Right renal pelvis (tissue), 4 donors: Measurements from ENCODE around the gene MINDY4. TPM values are rescaled to one million over a fixed set of nuclear protein-coding genes. Genes with fewer than 3 reads are reported as not detected.

ENCODE experiments used
- DNase-seq, 4 donors: peaks; one replicate each; pipeline ENCODE4 v3.0.0-alpha.2; 2013; ENCODE audit warnings: low read depth in 4 of 4, low spot score in 3 of 4, missing footprints in 1 of 4
- polyA plus RNA-seq, 4 donors: library from polyadenylated mRNA; unstranded; fragments of 120-200 nt; gene quantifications; one replicate each; pipeline ENCODE4 v1.2.1, GENCODE V29; 2013; ENCODE audit not compliant: insufficient read length in 4 of 4

Gene MINDY4
- polyA plus RNA-seq, 4 donors, result 10.8 to 12.2 (median 11.1) TPM

GRCh38 chr7:30910411-30911073 is 139.3 kb downstream of the MINDY4 start:
- no peak for DNase-seq

GRCh38 chr7:30911133-30911532 is 139.9 kb downstream of the MINDY4 start:
- DNase-seq, result no peak

DNA sequence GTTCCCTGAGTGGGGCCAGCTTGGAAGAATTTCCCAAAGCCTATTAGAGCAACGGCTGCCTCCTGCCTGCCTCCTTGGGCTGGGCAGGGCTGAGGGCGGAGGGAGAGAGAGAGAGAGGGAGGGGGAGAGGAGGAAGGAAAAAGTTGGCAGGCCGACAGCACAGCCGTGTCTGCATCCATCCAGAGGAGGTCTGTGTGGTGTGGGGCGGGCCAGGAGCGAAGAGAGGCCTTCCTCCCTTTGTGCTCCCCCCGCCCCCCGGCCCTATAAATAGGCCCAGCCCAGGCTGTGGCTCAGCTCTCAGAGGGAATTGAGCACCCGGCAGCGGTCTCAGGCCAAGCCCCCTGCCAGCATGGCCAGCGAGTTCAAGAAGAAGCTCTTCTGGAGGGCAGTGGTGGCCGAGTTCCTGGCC is 140.3 kb downstream of the MINDY4 start, which contains the start of gene AQP1:
Gene AQP1, plus strand, starts transcription at position 293 of the 409 bp plus-strand sequence. Its CDS starts 57 bp downstream, at position 350.
- DNase-seq, result peak in 2 of 4 donors; percentile 50 to 60

DNA sequence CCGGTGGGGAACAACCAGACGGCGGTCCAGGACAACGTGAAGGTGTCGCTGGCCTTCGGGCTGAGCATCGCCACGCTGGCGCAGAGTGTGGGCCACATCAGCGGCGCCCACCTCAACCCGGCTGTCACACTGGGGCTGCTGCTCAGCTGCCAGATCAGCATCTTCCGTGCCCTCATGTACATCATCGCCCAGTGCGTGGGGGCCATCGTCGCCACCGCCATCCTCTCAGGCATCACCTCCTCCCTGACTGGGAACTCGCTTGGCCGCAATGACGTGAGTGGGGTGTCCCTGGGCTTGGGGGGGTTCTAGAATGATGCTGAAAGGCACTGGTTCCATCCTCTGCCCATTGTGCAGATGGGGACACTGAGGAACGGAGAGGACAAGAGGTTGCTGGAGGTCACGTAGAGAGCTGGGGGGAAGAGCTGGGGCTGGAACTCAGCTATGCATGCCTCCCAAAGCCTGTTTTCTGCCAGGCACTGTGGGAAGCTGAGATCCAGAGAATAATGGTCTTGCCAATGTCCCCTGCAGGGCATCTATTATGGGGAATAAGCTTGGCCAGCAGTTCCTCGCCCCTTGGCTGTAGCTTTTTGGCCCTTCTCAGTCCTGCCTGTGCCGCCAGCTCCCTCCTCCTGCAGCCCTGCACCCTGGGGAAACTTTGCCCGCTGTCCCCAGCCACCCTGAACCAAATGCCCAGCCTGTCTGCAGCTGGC is 141.0 kb downstream of the MINDY4 start:
- no peak for DNase-seq

DNA sequence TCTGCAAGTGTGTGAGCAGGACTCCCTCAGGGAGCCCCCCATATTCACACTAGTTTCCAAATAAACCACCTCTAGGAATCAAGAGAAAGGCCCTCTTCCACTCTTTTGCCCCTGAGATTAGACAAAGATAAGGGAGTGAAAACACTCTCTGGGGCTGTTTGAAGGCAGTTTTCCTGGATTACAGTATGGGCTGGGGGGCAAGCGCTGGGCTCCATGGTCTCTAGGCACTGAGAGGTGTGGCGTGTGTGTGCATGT is 141.4 kb downstream of the MINDY4 start:
- DNase-seq, result no peak

- DNase-seq, result no peak
These were observed 142.0 kb downstream of the MINDY4 start for GRCh38 chr7:30912986-30913811.

GRCh38 chr7:30913821-30914515 is 142.8 kb downstream of the MINDY4 start:
- no peak for DNase-seq

DNA sequence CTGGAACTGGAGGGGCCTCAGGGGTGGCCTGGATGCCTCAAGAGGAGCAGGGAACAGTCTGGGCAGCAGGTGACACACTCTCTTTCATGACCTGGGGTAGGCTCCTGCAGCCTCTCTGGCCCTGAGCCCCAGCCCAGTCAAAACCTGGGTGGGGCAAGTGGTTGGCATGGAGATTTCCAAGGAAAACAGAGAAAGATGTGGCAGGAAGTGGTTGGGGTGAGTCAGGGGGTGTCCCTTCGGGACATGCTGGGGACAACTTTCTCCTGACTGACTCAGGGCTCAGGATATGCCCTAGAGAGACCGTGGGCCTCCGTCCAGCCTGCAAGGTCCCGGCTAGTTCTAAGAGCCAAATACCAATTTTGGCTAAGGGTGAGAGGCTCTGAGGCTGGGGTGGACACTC is 143.4 kb downstream of the MINDY4 start:
- DNase-seq, result no peak

- no peak for DNase-seq
These were observed 143.9 kb downstream of the MINDY4 start for GRCh38 chr7:30915005-30915601.

DNA sequence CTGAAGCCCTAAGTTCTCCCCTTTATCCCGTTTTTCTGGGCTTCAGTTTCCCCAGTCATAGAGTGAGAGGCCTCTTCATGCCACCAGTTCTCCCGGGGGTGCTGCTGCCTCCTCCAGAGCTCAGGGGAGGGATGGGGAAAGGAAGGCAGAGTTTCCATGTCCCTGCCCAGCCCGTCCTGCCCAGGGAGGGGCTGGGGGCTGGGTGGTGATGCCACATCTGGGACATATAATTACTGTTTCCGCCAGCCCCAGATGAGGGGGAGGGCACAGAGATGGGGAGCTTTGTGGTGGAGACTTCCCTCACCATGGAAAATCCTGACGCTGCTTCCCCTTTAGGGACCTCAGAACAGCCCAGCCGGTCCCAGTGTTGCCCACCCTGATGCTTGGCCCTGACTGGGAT is 144.5 kb downstream of the MINDY4 start:
- DNase-seq, result no peak

DNA sequence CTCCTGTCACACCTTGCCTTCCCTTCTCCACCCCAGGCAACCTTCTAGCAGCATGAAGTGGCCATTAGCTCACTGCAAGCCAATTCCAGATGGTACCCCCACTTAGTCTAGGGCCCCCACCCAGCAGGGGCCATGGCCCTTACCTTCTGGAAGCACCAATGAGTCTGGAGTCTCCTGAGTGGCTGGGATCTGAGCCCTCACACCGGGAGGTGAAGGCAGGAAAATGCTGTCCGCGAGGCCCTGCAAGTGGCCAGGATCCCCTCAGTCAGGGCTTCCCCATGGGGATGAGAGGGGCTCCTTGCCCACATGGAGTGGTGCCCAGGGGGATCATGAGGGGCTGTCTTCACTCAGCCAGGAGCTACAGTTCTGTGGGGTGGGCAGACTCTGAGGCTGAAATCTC is 145.0 kb downstream of the MINDY4 start:
- DNase-seq, result no peak

- DNase-seq, result no peak
These were observed 145.6 kb downstream of the MINDY4 start for GRCh38 chr7:30916767-30917166.

DNA sequence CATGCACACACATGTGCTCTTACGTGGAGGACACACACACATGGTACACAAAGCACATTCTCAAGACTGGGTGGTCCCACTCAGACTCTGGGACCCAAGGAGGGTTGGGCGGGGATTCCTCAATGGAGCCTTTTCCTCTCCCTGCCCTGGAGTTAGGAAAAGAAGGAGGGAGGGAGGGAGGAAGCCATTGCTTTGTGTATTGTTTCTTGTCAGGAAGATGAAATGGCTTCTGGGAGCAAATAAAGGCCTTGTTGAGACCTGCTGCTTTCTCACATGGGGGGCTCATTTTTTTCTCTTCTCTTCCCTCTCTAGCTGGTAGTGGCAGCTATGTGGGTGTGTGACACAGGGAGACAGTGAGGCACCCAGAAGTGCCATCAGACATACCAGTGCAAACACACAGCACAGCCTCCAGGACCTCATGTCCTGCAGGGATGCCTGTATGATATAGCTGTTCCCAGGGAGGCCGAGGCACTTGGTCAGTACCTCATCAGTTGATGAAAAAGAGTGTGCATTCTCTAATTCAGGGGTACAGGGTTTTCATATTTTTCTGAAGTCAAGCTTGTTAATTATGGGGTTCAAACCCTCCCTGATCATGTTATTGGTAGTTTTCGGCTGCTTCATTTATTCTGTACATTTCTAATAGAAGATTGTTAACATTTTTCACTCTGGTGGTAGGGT is 146.1 kb downstream of the MINDY4 start:
- no peak for DNase-seq

GRCh38 chr7:30918676-30919075 is 147.5 kb downstream of the MINDY4 start:
- DNase-seq, result no peak

DNA sequence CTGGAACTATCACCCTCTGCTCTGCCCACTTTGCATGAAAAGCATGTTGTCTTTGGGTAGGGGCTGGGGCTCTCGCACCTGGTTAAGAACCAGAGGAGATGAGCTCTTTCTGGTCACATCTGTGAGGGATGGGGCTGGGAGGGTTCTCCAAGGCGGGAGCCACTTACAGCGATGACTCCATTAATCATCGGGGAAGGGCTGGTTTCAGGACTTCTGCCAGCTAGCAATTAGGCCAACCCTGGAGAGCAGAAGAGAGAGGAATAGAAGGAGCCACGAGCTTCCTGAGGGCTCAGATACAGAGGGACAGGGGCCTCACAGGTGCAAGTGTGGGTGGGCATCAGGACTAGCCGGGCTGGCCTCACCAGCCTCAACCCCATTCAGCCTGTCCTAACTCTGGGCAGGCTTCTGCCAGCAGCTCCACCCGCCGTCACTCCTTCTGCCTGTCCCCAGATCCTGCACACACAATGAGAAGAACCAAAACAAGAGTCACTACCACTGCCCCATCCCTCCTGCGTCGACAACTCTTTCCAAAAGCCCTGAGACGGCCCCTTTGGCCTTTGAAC is 148.9 kb downstream of the MINDY4 start:
- DNase-seq, result no peak

- no peak for DNase-seq
These were observed 149.6 kb downstream of the MINDY4 start for GRCh38 chr7:30920584-30921539.

DNA sequence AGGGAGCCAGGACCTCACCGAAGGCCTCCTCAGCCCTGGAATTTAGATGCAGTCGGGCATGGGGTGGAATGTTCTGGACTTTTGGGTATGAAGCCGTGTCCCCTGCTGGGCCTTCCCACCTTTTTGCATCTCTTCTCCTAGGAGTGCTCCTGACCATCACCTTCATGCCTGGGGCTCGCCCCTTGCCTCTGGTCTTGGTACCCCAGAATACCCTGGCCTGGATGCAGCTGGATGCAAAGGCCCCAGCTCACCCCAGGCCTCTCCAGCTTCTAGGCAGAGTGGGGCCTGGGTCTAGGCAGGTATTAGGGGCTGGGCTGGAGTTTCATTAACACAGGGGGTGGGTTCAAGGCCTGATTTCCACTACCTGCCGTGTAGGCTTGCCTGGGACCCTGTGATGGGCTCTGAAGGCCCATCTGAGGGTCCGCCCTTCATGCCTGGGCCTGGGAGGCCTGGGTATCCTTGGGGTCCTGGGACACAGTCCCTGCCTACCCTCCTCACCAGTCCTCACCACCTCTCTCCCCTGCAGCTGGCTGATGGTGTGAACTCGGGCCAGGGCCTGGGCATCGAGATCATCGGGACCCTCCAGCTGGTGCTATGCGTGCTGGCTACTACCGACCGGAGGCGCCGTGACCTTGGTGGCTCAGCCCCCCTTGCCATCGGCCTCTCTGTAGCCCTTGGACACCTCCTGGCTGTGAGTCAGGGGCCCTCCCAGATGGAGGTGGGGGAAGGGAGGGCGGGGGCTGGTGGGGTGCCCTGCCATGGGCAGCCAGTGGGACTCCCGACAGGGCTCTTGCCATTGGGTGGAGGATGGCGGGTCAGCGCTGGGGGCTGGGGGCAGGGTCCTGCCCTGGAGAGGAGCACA is 150.6 kb downstream of the MINDY4 start:
- no peak for DNase-seq

GRCh38 chr7:30922596-30922995 is 151.4 kb downstream of the MINDY4 start:
- DNase-seq, result no peak
